Caco-2 (cell line): ENCODE data around the gene DNAJC13. TPM values are rescaled to one million over a fixed set of nuclear protein-coding genes. Genes with fewer than 3 reads are reported as not detected.

Experiments
- BruUV-seq: library from RNA; stranded (reverse); fragments of 400-500 nt; replicated peaks from 2 replicates; lab custom pipeline; 2021; lab: Mats Ljungman, UMichigan
- CTCF ChIA-PET: fragments of 300-600 bp; sonication (Branson Sonifier 250); formaldehyde crosslinking; loops from one replicate; lab custom pipeline; 2022; ENCODE audit warnings: antibody characterized with exemption; lab: Charles Lee
- POLR2A ChIA-PET: fragments of 300-600 bp; sonication (Branson Sonifier 250); formaldehyde crosslinking; loops from one replicate; lab custom pipeline; 2022; ENCODE audit warnings: antibody characterized with exemption; lab: Charles Lee
- DNase-seq, 2 experiments: peaks; one replicate each; pipeline versions ENCODE4 v3.0.0 to v3.0.0-alpha.2; 2020 to 2022
- H3K27me3 ChIP-seq: replicated peaks from 2 replicates; pipeline ENCODE4 v1.6.0; 2011; ENCODE audit warnings: low read length; ENCODE audit not compliant: control insufficient read depth, insufficient read depth
- H3K36me3 ChIP-seq: 2 replicates; pipeline ENCODE4 v1.5.1; 2011; ENCODE audit warnings: low read length; ENCODE audit not compliant: control insufficient read depth, insufficient read depth
- H3K4me1 ChIP-seq: fragments of 250-450 bp; sonication (Bioruptor Pico); 2 replicates; pipeline ENCODE4 v1.5.1; 2020; ENCODE audit warnings: mild to moderate bottlenecking
- H3K4me3 ChIP-seq: 2 replicates; pipeline ENCODE4 v1.5.1; 2011; ENCODE audit warnings: low read depth, mild to moderate bottlenecking, control low read depth, low read length
- H3K9me3 ChIP-seq: fragments of 250-450 bp; sonication (Bioruptor Pico); 2 replicates; pipeline ENCODE4 v1.5.1; 2020; ENCODE audit warnings: mild to moderate bottlenecking, moderate library complexity
- H3K27ac Mint-ChIP-seq: one replicate; pipeline ENCODE4 v1.8.0; 2022; ENCODE audit warnings: mixed read lengths; ENCODE audit not compliant: unreplicated experiment
- H3K27me3 Mint-ChIP-seq: one replicate; pipeline ENCODE4 v1.8.0; 2022; ENCODE audit warnings: mixed read lengths; ENCODE audit not compliant: insufficient read depth, unreplicated experiment
- H3K36me3 Mint-ChIP-seq: one replicate; pipeline ENCODE4 v1.8.0; 2022; ENCODE audit warnings: mild to moderate bottlenecking, mixed read lengths; ENCODE audit not compliant: insufficient read depth, unreplicated experiment
- H3K4me1 Mint-ChIP-seq: one replicate; pipeline ENCODE4 v1.8.0; 2022; ENCODE audit warnings: low read depth, mixed read lengths; ENCODE audit not compliant: unreplicated experiment
- H3K4me3 Mint-ChIP-seq: one replicate; pipeline ENCODE4 v1.8.0; 2022; ENCODE audit warnings: mild to moderate bottlenecking, moderate library complexity, mixed read lengths; ENCODE audit not compliant: unreplicated experiment
- H3K9me3 Mint-ChIP-seq: one replicate; pipeline ENCODE4 v1.8.0; 2022; ENCODE audit warnings: mixed read lengths; ENCODE audit not compliant: unreplicated experiment
- intact Hi-C: fragments of 100-400 bp; cut with micrococcal nuclease; formaldehyde crosslinking; loops from one replicate; pipeline ENCODE4 v1.10.0; 2022; ENCODE audit not compliant: unreplicated experiment
- total RNA-seq: library from RNA; stranded (reverse); gene quantifications from 2 replicates; pipeline ENCODE4 v1.2.3, GENCODE V29; 2022
- TF ChIP-seq, protein P1 (sequence below), 2 experiments: fragments of 200-600 bp in 1 of 2; IDR thresholded peaks; 1 replicate in 1 of 2; 2 replicates in 1 of 2; pipeline versions ENCODE4 v1.5.1 to v1.8.0; 2011 to 2022; ENCODE audit warnings: antibody characterized with exemption in 1 of 2, control low read depth in 1 of 2, inconsistent platforms in 1 of 2, low read depth in 1 of 2, low read length in 1 of 2, mild to moderate bottlenecking in 1 of 2, moderate library complexity in 1 of 2; ENCODE audit not compliant: insufficient read depth in 1 of 2, severe bottlenecking in 1 of 2, unreplicated experiment in 1 of 2

DNAJC13 gene
- total RNA-seq, 1 experiment from 2014 or later: 42.3 TPM

DNA sequence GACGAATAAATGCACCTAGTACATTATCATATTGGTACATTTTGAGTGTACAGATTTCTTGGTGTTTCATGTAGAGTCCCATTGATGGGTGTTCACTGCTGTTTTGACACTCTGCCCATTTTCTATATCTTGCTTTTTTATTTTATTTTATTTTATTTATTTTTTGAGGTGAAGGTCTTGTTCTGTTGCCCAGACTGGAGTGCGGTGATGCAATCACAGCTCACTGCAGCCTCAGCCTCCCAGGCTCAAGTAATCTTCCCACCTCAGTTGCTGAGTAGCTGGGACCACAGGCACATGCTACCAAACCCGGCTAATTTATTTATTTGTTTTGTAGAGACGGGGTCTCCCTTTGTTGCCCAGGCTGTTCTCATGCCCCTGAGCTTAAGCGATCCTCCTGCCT is 44.2 kb downstream of the DNAJC13 start:
- DNase-seq: no peak
- Mint-ChIP-seq H3K27ac (no peak overlapping the region), H3K36me3 (peaks cover 26% of the 10 kb centered on the region), H3K4me1 (no peaks in the 10 kb centered on the region), H3K27me3 (no peaks in the 10 kb centered on the region), H3K9me3 (no peaks in the 10 kb centered on the region), H3K4me3 (no peak overlapping the region)
- POLR2A ChIA-PET: no interaction called here
- H3K4me3 ChIP-seq: no peak overlapping the region
- intact Hi-C loops: no loop called here
- CTCF ChIA-PET: no interaction called here
- peaks cover 1% of the 10 kb centered on the region; the same call in 1 of the 2 replicates for H3K36me3 ChIP-seq
- H3K4me1 ChIP-seq: no peaks in the 10 kb centered on the region
- H3K9me3 ChIP-seq: no peaks in the 10 kb centered on the region
- H3K27me3 ChIP-seq: no peaks in the 10 kb centered on the region
- BruUV-seq: no TSS peak
- TF ChIP-seq, protein P1, sequence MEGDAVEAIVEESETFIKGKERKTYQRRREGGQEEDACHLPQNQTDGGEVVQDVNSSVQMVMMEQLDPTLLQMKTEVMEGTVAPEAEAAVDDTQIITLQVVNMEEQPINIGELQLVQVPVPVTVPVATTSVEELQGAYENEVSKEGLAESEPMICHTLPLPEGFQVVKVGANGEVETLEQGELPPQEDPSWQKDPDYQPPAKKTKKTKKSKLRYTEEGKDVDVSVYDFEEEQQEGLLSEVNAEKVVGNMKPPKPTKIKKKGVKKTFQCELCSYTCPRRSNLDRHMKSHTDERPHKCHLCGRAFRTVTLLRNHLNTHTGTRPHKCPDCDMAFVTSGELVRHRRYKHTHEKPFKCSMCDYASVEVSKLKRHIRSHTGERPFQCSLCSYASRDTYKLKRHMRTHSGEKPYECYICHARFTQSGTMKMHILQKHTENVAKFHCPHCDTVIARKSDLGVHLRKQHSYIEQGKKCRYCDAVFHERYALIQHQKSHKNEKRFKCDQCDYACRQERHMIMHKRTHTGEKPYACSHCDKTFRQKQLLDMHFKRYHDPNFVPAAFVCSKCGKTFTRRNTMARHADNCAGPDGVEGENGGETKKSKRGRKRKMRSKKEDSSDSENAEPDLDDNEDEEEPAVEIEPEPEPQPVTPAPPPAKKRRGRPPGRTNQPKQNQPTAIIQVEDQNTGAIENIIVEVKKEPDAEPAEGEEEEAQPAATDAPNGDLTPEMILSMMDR (IDR thresholded peaks at IDR 0.05; ENCODE audit: insufficient read depth in 1 of 2, low read depth in 1 of 2, low read length in 1 of 2, severe bottlenecking in 1 of 2, unreplicated experiment in 1 of 2): no peak

DNA sequence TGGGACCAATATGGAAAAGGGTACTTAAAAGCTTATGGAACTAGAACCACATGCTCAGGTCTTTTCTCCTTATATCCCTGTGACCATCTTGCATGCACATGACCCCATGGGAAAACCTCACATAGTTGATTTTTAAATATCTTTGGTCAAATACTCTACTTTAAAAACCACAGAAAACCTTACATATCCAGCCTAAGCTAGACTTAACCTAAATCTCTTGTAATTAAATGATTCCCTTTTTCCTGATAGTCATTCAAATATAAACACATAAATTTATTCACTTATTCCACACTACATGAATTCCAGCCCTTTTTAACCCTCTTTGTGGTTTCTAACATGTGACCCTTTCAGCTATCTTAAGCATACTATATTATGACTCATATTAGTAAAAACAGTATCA is 46.8 kb downstream of the DNAJC13 start:
- no peaks in the 10 kb centered on the region for H3K27me3 ChIP-seq
- no peaks in the 10 kb centered on the region for H3K4me1 Mint-ChIP-seq
- TF ChIP-seq, protein P1 (IDR thresholded peaks at IDR 0.05; ENCODE audit: insufficient read depth in 1 of 2, low read depth in 1 of 2, low read length in 1 of 2, severe bottlenecking in 1 of 2, unreplicated experiment in 1 of 2): no peak
- no peak overlapping the region for H3K27ac Mint-ChIP-seq
- CTCF ChIA-PET: no interaction called here
- H3K4me3 ChIP-seq: no peak overlapping the region
- no peak overlapping the region for H3K4me3 Mint-ChIP-seq
- H3K4me1 ChIP-seq: no peaks in the 10 kb centered on the region
- no peaks in the 10 kb centered on the region for H3K27me3 Mint-ChIP-seq
- no peaks in the 10 kb centered on the region; the same call in 1 of the 2 replicates for H3K36me3 ChIP-seq
- H3K36me3 Mint-ChIP-seq: peaks cover 28% of the 10 kb centered on the region
- DNase-seq: no peak
- no peaks in the 10 kb centered on the region for H3K9me3 Mint-ChIP-seq
- BruUV-seq: no TSS peak
- POLR2A ChIA-PET: no interaction called here
- intact Hi-C loops: no loop called here
- H3K9me3 ChIP-seq: no peaks in the 10 kb centered on the region

- ChIA-PET POLR2A (no interaction called here), CTCF (no interaction called here)
- Histone ChIP-seq H3K4me3 (no peak overlapping the region), H3K9me3 (no peaks in the 10 kb centered on the region), H3K36me3 (no peaks in the 10 kb centered on the region; the same call in 1 of the 2 replicates), H3K27me3 (no peaks in the 10 kb centered on the region), H3K4me1 (no peaks in the 10 kb centered on the region)
- no peaks in the 10 kb centered on the region for H3K9me3 Mint-ChIP-seq
- intact Hi-C loops: no loop called here
- no peaks in the 10 kb centered on the region for H3K4me1 Mint-ChIP-seq
- BruUV-seq: no TSS peak
- H3K27ac Mint-ChIP-seq: no peak overlapping the region
- H3K27me3 Mint-ChIP-seq: no peaks in the 10 kb centered on the region
- DNase-seq: no peak
- TF ChIP-seq, protein P1 (IDR thresholded peaks at IDR 0.05; ENCODE audit: insufficient read depth in 1 of 2, low read depth in 1 of 2, low read length in 1 of 2, severe bottlenecking in 1 of 2, unreplicated experiment in 1 of 2): no peak
- peaks cover 43% of the 10 kb centered on the region for H3K36me3 Mint-ChIP-seq
- H3K4me3 Mint-ChIP-seq: no peak overlapping the region
Measured at GRCh38 chr3:132469326-132469725, 52.0 kb downstream of the DNAJC13 start.
